Adrenal gland (tissue), 5 donors: ENCODE measurements around the gene BAAT.

Experiments
- CTCF ChIP-seq, 6 experiments: fragments of 450-650 bp in 4 of 6; fragments of 200-600 bp in 2 of 6; sonication (generic) in 1 of 6; IDR thresholded peaks; 1 replicate in 5 of 6; 2 replicates in 1 of 6; pipeline versions ENCODE4 v1.5.1 to v1.8.0; 2016 to 2021; ENCODE audit warnings: antibody characterized with exemption in 6 of 6, mild to moderate bottlenecking in 2 of 6, moderate library complexity in 1 of 6
- POLR2A ChIP-seq, 2 donors: fragments of 450-650 bp; IDR thresholded peaks; one replicate each; pipeline ENCODE4 v1.6.1; 2017; ENCODE audit warnings: antibody characterized with exemption in 2 of 2, mild to moderate bottlenecking in 2 of 2, moderate library complexity in 1 of 2
- donor health status: DM: no; HTN: no; CAD: no.

GRCh38 chr9:101360647-101361046 lies 24.2 kb downstream of the BAAT start:
- TF ChIP-seq POLR2A (IDR thresholded peaks at IDR 0.05) (no peak), CTCF (IDR thresholded peaks at IDR 0.05) (no peak)
